CD4-positive, alpha-beta T cell treated with Interleukin-4 for 4 hours (primary cell): ENCODE data around the gene AGER.
"Not testable (repeated sequence)": the region's sequence is repeated elsewhere in the genome, so short reads cannot be mapped to it uniquely, and the experiment has no call there.

Experiments
- DNase-seq: peaks from one replicate; pipeline ENCODE4 v3.0.0-alpha.2; 2020

AGER gene

GRCh38 chr6:32184084-32184640, at the start of gene AGER:
TSS of gene AGER (minus strand) at chr6:32184253. CDS start at chr6:32184222, 31 bp downstream.
- DNase-seq = no peak

DNA sequence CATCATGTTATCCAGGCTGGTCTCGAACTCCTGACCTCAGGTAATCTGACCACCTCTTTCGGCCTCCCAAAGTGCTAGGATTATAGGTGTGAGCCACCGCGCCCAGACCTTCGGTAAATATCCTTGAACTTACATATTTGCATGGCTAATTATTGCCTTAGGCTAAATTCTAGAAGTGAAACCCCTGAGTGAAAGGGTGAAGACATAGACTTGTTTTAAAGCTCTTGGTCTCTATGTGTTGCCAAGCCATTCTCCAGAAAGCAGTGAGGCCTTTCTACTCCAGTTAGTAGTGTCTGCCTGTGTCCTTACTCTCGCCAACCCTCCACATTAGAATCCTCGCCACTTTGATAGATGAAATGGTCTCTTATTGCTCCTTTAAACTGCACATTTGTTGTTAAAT, 42.4 kb upstream of the AGER start:
- DNase-seq = no peak

DNA sequence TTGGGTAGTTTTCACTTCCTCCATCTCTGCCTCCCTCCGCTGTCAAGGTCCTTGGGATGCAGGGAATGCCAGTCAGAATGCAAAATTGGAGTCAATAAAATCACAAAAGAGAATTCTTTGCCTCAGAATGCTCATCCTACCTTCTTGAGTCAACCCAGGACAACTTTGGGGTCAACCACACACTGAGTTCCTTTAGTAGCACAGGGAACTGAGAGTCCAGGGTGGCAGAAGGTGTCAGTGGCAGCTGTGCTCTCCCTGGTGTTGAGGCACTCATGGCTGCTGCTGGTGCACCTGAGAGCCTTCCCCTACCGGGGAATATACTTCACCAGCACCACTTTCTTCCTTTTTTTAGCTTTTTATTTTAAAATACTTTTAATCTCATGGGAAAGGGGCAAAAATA, 40.6 kb upstream of the AGER start:
- DNase-seq = no peak

DNA sequence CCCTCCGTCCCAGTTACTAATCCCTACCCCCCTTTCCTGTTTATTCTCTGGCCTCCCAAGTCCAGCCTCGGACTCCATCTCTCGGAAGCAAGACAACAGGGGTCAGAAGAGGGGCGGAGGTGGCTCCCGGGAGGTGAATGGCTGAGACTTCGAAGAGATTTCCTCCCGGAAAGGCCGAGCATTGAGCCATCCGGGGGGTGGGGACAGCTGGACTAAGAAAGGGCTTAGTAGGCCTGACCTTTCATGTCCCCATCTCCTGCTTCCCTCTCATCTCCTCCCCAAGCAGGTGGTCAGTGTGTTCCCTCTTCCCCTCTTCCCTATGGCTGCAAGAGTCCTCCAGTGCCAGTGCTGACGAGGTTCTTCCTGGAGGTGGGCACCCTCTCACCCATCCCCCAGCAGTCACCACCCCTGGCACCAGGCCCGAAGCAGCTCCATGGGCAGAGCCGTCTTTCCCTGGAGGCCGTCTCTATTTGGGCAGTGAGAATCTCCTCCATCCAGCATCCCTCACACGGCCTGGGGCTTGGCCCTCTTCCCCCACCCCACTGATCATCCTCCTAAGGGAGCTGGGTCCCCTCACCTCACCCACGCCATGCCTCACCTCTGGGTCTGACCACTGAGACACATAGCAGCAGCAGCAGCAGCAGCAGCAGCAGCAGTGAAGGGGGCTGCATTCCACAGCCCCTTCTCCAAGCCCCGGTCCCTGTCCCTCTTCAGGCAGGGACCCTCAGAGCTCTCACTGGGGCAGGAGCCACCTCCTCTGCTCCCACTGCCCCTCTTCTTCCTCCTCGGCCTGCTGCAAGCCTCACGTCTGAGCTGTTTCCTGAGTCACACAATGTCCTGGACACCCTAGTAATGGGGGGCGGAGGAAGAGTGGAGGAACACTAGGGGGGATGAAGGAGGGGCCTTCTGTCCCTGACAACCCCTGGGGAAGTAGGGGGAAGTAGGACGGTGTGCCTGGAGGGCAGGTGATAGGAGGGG, 39.5 kb upstream of the AGER start, which contains the start of gene NOTCH4:
Gene NOTCH4 (minus strand): TSS at position 810 of the 978 bp plus-strand sequence. CDS start 139 bp downstream, at position 671.
- no peak for DNase-seq

GRCh38 chr6:32222333-32223230, 38.5 kb upstream of the AGER start:
- DNase-seq = no peak

- no peak for DNase-seq
Measured at GRCh38 chr6:32220021-32220420, 36.0 kb upstream of the AGER start.

- no peak for DNase-seq
Measured at GRCh38 chr6:32218167-32218566, 34.1 kb upstream of the AGER start.

GRCh38 chr6:32216998-32217397, 32.9 kb upstream of the AGER start:
- DNase-seq = no peak

DNA sequence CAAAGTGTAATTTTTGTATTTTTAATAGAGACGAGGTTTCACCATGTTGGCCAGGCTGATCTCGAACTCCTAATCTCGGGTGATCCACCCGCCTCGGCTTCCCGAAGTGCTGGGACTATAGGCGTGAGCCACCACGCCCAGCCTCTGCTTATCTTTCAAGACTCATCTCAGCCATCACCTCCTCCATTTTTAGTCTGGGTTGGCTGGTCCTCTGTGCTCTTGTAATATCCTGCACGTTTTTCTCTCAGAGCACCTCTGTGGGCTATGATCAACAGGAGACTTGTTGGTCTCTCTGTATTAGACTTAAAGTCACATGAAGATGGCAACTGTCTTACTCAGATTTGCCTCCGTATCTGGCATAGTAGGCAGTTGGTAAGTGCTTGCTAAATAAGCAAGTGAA, 32.2 kb upstream of the AGER start:
- DNase-seq = no peak

DNA sequence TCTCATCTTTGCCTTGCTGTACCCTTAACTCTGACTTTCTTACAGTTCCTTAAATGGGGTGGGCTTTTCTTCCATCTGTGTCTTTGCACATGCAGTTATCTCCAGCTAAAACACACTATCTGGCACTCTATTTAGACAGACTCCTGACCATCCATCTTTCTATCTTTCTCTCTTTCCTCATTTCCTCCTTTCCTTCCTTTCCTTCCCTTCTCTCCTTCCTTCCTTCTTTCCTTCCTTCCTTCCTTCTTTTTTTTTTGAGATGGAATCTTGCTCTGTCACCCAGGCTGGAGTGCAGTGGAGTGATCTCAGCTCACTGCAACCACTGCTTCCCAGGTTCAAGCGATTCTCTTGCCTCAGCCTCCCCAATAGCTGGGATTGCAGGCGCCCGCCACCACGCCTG, 31.6 kb upstream of the AGER start:
- no peak for DNase-seq

DNA sequence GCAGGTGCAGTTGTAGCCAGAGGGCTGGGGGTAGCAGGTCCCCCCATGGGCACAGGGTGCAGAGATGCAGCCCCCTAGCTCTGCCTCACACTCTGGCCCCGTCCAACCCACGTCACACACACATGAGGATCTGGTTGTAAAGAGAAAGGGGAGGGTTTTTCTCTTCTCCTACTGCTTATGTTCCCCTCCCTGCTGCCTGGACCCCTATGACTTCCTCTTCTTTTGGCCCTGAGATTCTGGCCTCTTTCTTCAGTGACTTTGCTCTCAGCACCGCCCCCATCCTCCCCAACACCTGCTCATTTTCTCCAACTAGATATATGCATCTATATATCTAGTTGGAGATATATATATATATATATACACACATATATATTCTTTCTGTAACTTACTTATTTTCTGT, 30.1 kb upstream of the AGER start:
- no peak for DNase-seq

- DNase-seq = no peak
Measured at GRCh38 chr6:32213649-32214048, 29.6 kb upstream of the AGER start.

GRCh38 chr6:32212076-32212760, 28.2 kb upstream of the AGER start:
- no peak for DNase-seq

DNA sequence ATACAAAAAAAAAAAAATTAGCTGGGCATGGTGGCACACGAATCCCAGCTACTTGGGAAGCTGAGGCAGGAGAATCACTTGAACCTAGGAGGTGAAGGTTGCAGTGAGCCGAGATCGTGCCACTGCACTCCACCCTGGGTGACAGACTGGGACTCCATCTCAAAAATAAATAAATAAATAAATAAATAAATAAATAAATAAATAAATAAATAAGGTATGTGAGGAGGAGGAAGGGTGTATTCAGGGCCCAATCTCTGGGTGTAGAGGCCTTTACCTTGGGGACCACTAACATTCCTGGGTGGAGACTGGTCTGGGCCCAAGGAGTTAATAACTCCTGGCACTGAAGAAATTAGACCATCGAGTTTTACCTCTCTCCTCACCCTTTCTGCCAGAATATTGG, 27.4 kb upstream of the AGER start:
- not testable (repeated sequence) for DNase-seq

GRCh38 chr6:32210191-32210601, 26.1 kb upstream of the AGER start:
- DNase-seq = no peak

DNA sequence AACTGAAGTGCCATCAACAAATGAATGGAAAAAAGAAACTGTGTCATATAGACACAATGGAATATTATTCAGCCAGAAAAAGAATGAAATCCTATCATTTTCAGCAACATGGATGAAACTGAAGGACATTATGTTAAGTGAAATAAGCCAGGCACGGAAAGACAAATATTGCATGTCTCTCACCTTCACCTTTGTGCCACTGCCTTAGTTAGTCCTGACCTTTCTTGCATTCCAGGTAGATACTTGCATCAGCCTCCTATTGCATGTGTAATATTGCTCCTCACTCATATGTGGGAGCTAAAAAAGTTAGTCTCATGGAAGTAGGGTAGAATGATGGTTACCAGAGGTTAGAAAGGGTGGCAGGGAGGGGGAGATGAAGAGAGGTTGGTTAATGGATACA, 24.9 kb upstream of the AGER start:
- DNase-seq = no peak

DNA sequence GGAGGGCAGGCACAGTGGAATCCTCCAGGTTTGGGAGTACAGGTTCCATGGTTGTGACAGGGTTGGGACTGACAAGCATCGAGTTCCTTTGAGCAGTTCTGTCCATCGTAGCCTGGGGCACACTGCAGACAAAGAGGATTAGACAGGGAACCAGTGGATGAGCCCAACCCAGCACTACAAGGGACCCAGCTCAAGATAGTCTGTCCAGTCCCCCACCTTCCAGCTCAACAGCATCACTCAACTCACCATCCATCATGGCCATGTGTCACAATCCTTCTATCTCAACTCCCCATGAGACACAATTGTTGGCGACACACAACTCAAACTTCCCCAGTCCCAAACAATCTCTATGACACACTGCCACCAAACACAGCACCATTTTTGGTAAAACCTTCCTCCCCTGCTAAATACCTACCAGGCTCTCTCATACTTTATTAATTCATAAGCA, 20.2 kb upstream of the AGER start:
- no peak for DNase-seq

GRCh38 chr6:32203426-32204267, 19.6 kb upstream of the AGER start:
- DNase-seq = no peak

DNA sequence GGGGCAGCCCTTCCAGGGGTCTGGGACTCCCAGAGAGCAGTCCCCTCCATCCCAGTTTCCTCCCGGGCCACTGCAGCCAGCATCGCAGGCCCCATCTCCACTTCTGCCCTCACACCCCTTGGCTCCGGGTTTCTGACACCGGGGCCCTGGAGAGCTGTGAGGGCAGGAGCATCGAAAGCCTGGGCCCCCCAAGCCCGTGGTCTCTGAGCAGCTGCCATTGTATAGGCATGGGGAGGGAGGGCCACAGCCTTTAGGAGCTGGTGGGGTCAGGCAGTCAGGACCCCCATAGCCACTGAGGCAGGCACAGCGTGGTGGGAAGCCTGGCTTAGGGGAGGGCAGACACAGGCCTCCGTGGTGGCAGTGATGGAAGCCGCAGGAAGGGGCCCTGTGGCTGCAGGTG, 18.1 kb upstream of the AGER start:
- DNase-seq = no peak

DNA sequence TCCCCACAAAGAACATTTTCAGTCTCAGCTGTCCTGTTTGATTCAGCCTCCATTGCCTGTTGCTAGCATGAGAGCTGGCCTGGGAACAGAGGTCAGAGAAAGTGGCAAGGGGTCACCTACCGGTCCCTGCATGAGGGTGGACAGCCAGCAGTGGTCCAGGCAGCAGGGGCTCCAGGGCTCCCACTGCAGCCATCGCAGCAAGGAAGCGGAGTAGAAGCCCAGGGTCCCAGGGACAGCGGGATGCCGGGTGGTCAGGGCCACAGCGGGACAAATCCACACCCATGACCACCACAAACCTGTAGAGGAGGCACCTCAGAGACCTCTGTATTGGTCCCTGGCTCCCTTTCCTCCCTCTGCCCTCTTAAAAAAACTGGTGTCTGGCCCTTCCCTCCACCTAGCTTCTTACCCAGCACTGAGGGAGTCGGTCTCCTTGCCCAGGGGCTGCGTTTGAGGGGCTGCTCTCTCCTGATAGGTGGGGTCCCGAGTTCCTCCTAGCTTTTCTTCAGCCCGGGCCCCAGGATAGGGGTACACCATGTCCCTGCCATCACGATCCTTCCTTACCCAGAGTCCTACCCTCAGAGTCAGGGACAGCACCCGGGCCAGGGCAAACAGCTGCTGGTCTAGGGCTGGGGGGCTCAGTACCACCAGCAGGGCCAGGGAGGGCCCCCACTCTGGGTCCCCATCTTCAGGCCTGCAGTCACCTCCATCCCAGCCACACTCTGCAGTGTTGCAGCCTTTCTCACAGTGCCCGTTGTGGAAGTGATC, 16.8 kb upstream of the AGER start:
- DNase-seq = no peak

GRCh38 chr6:32198866-32199265, 14.8 kb upstream of the AGER start:
- no peak for DNase-seq
